GM19240 (cell line): ENCODE data around the gene COL20A1.
"Not testable (repeated sequence)": the region's sequence is repeated elsewhere in the genome, so short reads cannot be mapped to it uniquely, and the experiment has no call there.

ENCODE experiments used
- DNase-seq: peaks from one replicate; pipeline ENCODE4 v3.0.0; 2011; ENCODE audit warnings: low spot score; ENCODE audit not compliant: insufficient read length

The COL20A1 gene

DNA sequence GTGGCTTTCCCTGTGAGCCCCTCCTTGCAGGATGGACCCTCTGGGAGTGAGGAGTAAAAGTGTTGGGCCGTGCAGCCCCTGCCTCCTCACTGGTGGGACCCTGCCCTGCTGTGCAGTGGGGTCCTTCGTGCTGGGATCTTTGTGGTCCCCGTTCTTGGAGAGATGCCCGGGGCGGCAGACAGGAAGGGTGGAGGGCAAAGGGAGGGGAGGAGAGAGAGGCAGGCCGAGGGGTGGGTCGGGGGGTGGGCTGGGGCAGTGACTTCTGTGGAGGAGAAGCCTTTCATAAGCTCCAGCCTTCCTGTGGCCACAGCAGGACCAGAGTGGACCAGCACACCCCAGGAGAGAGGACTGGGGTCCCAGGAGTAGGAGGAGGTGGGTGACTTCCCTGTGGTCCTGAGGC lies at the start of gene COL20A1:
COL20A1 (plus strand) TSS at position 283 of the 400 bp plus-strand sequence. CDS start 1,922 bp downstream, outside the sequence.
- no peak for DNase-seq

DNA sequence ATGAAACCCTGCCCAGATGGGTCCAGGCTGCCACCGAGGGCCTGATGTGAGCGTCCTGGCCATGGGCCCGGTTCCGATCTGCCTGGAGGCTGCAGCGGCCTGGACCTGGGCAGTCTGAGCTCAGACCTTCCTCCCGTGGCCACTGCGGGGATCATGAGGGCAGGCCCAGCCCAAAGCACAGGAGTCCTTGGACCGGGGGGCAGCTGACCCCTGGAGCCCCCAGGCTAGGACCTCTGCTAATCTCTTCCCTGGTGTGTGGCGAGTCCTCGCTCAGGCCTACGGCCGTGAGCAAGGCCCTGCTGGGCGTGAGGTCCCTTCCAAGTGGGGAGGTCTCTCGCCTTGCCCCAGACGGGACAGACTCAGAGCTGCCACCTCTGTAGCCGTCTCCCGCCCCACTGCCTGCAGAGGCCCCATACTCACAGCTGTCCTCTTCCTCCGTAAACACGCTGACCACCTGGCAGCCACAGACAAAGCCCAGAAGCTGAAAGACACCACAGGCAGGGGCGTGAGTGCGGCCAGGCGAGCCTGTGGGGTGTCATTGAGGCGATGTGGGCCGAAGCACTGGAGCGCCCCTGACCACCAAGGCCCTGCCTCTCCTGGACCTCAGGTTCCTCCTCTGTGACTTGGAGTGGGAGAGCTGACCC lies 49.3 kb upstream of the COL20A1 start:
- DNase-seq: no peak

DNA sequence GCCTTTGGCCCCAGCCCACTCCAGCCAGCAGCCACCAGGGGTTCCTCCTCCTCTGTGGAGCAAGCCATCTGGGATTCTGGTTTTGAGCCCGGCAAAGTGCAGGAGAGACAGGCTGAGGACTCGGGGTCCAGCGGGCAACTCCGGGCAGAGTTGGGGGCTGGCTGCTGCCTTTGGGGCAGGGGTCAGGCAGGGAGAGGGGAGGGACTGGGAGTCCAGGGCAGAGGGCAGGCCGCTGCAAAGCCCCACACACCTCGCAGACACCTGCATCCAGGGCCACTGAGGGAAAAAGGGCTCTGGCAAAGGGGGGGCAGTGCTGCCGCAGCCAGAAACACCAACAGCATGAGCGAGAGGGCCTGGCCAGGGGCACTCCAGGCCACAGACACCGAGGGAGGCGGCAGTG lies 48.5 kb upstream of the COL20A1 start:
- no peak for DNase-seq

DNA sequence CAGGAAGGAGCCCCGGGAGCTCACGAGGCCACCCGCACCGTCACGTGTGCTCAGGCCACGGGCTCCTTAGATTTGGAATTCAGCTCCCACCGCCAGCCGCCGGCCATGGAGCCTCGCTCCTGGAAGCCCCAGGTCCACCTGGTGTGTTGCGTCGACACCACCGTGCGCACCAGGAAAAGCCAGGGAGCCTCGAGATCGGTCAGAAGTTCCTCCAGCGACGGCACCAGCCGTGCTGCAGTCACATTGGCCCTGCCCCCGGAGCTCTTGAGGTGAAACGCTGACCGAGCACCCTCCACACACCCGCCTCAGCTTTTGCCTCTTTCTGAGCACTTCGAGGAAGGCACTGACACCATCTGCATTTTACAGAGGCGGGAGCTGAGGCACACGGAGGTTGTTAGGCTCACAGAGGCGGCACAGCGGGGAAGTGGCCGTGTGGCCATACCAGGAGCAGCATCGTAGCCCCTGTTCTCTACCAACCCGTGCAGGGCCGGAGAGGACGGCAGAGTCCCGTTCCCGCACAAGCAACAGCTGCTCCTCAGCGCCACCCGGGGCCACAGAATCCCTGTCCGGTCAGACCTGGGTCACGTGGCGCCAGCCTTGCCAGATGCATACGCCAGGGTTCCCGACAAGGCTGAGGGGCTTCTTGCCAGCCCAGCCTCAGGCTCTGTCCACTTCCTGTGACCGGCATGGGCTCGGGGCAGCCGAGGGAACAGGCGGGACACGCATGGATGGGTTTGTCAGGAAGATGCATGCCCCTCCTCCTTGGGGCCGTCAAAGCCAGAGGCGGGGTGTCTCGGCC lies 46.3 kb upstream of the COL20A1 start:
- DNase-seq: no peak

DNA sequence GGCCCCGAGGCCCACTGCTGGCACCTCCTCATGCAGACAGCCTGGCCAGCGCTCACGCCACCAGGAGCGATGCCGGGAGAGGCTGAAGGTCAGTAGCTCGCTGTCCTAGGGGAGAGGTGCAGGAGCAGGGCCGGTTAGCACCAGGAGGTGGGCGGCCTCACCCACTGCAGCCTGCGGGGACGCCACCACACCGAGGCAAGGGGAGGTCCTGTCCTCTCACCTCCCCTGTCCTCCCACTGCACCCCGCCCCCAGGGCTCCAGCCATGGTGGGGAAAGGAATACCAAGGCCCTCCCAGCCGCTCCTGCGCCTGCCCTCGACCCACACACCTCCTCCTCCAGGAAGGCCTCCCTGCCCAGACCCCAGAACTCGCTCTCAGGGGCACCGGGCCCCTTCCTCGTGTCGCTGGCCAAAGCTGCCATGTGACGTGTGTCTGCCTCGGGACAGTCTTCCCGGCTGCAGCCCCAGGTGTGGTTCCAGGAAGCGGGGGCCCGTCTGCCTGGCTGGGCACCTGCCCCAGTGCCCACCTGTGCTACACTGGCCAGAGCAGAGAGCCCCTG lies 45.2 kb upstream of the COL20A1 start:
- no peak for DNase-seq

DNA sequence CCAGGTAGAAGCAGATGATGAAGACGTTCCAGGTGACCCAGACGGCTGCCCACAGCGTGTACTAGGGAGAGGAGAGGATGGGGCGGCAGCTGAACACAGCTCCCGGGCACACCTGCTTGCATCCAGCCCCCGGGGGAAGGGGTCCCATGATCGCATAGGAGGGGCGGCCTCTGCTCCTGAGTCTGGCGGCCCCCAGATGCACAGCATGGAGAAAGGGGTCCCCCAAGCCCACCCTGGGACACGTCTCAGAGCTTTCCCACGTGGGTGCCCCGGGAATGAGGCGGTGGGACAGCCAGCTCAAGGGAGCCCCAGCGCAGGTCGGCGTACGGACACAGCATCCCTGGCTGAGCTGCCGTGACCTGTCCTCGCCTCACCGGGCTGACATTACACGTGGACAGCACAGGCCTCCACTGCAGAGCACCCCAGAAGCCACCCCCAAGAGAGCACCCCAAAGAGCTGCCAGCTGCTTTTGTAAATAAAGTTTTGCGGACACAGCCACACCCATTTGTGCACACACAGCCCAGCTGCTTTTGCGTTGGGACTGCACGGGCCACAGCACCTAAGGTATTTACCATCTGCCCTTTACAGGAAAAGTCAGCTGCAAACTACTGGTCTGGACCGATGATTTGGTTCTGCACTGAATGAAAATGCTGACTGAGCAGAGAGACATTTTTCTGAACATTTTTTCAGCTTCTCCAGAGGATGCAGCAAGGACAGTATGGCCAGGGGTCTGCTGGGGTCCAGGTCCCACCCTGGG lies 44.0 kb upstream of the COL20A1 start:
- no peak for DNase-seq

DNA sequence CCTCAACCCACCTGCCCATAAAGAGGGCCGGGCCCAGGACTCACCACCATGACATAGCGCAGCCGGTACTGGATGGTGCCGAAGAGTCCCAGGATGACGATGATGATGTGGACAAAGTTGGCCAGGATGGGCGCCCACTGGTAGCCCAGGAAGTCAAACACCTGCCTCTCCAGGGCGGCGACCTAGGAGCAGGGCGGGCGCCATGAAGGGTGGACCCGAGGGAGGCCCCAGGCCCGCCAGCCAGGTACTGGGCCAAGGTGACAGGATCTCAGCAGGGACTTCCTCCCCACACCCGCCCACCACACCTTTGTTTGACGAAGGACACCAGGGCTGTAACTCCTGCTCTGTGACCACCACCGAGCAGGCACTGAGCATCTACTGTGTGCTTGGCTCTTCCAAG lies 43.1 kb upstream of the COL20A1 start:
- no peak for DNase-seq

DNA sequence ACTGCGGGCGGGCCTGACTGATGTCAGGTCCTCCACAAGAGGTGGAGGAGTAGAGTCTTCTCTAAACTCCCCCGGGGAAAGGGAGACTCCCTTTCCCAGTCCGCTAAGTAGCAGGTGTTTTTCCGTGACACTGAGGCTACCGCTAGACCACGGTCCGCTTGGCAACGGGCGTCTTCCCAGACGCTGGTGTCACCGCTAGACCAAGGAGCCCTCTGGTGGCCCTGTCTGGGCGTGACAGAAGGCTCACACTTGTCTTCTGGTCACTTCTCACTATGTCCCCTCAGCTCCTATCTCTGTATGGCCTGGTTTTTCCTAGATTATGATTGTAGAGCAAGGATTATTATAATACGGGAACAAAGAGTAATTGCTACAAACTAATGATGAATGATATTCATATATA lies 41.6 kb upstream of the COL20A1 start:
- not testable (repeated sequence) for DNase-seq

DNA sequence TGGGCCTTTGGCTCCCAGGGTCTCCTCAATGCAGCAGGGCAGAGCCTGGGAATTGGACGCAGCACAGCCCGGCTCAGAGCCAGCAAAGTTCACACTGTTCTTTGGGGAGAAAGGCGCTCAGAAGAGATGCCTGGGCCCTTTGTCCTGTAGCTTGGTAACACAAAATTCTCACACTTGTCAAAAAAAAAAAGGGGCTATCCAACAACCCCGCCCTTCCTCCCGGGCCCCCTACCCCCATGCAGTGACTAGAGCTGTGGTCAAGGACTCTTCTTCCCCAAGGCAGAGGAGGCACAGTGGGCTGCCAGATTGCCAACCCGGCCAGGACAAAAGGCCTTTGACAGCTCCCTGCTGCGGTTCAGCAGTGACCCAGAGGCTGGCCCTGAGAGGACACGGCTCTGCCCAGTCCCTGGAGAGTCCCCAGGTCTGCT lies 40.7 kb upstream of the COL20A1 start:
- DNase-seq: no peak

DNA sequence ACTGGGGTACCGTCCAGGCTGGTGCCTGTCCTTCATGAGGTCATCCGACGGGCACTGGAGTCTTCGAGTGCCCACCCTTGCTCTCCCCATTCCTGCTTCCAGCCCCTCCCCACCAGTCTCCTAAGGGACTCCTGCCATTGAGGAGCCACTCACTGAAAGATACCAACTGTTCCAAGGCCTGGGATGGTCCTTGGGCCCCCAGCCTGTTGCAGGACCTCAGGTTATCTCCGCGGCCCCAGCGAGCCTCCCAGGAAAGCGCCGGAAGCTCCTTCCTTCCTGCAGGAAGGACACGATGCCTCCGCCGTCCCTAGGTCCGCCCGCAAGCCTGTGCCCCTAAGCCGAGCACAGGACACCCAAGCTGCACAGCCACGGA lies 39.9 kb upstream of the COL20A1 start:
- DNase-seq: no peak

DNA sequence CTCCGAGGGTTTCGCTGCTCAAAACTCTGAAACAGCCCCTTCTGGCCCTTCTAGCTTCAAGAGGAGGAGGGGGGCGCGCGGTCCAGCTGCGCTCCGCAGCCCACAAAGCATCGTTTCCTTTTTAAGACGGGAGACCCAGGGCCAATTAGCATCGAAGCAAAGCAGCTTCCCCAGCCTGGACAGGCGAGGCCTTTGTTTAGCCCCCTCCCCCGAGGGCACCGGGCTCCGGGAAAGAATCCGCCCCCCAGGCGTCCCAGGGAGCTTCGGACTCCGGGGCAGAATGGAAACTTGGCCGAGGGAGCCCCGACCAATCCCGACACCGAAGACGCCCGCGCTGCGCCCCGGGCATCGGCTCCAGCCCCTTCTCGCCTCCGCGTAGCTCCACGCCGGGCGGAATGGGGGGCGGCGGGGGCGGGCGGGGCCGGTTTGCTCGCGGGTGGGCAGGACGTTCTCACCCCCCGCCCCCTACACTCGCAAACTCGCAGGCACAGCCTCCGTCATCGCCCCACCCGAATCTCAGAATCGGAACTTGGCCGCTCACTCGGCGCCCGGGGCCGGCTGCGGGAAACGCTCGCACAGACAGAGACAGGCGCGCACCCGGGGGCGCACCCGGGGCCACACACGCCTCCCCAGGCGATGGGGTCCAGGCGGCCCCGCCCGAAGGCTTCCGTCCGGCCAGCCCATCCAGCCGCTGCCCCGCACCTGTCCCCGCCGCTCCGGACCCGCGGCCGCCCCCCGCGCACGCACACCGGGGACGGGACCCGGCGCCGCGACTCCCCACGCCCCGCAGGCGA lies 39.4 kb upstream of the COL20A1 start:
- DNase-seq: no peak

DNA sequence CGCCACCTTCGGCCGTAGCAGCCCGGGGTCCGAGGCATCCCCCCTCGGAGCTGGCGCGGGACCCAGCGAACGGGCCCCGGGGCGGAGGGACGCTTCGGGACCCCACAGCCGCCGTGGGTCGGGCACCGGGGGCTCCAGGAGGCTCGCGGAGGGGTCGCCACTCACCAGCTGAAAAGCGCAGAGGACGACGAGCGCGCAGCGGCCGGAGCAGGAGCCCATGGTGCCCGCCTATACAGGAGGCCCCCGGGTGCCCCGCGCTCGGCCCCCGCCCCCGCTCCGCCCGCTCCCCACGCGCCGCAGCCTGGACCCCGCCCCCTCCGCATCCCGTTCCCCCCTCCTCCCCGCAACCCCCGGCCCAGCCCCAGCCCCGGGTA lies 38.8 kb upstream of the COL20A1 start, which contains the start of gene NKAIN4:
NKAIN4 (minus strand) TSS at position 232 of the 374 bp plus-strand sequence; CDS start at position 219, 13 bp downstream.
- DNase-seq: no peak

DNA sequence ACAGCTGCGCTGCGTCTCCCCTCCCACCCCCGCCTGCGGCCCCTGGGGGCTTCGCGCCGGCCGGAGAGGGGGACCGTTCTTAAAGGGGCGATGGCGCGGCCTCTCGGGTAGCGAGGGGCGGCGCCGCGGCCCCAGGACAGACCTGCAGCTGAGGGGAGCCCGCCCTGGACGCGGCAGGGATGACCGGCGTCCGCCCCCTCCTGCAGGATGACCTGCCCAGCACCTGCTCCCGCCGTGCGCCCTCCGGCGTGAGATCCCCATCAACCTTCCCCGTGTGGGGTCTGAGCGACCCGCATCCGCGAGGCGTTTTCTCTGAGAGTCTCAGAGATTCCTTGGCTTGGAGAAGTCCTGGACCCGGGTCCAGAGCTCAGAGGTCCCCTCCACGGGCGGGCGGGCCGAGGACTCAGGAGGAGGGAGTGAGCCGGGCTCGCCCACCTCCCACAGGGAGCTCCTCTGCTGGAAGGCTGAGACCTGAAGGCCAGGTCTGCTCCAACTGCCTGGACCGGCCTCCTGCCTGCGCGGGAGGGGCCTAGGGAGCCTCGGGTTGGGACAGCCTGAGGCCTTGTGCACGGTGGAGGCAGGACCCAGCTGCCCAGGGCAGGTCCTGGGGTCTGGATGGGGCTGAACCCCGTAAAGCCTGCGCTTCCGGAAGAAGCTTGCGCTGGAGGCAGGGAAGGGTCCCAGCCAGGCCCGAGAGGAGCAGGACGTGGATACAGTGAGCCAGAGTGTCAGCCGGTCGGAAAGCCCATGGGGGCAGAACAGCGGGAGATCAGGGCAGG lies 38.2 kb upstream of the COL20A1 start:
- no peak for DNase-seq

DNA sequence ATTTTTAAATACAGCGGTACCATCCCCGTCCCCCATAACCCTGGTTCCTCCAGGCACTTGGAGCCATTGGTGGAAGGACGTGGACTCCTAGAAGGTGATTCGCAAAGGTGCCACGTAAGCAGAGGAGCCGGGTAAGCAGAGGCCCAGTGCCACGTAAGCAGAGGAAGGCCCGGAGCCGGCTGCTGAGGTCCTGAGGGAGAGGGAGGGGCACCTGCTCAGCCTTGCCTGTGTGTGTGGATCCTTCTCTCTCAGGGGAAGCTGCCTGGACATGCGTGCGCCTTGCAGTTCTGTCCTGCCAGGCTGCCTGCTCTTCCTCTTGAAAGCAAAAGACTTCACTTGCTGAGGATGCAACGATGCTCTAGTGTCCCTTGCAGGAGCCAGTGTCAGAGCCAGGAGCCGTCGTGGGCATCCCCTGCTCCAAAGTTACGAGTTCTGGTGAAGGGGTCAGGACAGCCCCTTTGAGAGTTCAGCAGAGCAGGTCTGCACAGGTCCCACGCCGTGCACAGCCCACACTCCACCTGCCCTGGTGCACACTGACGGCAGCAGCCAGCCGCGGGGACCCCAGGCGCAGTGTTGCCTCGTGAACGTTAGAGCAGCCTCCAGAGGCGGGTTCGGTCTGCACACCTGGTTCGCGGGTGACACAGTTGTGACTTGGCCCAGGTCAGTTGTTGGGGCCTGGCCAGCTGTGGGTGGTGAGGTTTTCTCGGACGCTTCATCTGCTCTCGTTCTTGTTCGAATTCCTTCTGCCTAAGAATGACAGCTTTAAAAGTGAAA lies 36.9 kb upstream of the COL20A1 start:
- no peak for DNase-seq

DNA sequence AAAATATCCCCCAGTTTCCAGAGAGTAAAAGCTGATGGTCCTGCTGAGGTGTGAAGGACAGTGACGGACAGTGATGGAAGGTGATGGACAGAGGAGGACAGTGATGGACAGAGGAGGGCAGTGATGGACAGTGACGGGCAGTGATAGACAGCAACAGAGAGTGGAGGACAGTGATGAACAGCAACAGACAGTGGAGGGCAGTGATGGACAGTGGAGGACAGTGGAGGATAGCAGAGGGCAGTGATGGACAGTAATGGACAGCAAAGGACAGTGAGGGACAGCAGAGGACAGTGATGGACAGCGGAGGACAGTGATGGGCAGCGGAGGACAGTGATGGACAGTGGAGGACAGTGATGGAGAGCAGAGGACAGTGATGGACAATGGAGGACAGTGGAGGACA lies 36.0 kb upstream of the COL20A1 start:
- no peak for DNase-seq

DNA sequence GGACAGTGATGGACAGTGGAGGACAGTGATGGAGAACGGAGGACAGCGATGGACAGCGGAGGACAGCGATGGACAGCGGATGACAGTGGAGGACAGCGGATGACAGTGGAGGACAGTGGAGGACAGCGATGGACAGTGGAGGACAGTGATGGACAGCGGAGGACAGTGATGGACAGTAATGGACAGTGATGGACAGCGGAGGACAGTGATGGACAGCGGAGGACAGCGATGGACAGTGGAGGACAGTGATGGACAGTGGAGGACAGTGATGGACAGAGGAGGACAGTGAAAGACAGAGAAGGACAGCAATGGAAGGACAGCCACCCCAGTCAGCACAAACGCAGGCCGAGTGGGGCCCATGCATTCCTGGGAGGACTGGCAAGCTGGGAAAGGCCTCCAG lies 35.4 kb upstream of the COL20A1 start:
- no peak for DNase-seq

DNA sequence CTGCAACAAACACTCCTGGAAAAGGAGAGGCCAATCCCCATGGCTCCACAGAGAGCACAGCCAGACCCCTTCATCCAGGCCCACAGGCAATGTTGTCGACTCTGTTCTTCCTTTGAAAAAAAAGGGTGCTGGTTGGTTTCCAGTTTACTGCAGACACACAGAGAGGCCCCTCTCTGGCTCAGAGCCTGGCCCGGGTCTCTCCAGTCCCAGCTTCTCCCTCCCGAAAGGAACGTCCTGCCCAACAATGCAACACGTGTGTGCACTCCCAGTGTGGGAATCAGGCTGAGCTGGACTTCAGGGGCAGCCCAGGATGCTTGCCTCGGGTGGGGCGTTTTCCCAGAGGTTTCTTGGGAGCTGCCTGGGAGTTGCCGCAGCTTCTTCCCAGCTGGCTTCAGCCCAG lies 34.2 kb upstream of the COL20A1 start:
- no peak for DNase-seq

DNA sequence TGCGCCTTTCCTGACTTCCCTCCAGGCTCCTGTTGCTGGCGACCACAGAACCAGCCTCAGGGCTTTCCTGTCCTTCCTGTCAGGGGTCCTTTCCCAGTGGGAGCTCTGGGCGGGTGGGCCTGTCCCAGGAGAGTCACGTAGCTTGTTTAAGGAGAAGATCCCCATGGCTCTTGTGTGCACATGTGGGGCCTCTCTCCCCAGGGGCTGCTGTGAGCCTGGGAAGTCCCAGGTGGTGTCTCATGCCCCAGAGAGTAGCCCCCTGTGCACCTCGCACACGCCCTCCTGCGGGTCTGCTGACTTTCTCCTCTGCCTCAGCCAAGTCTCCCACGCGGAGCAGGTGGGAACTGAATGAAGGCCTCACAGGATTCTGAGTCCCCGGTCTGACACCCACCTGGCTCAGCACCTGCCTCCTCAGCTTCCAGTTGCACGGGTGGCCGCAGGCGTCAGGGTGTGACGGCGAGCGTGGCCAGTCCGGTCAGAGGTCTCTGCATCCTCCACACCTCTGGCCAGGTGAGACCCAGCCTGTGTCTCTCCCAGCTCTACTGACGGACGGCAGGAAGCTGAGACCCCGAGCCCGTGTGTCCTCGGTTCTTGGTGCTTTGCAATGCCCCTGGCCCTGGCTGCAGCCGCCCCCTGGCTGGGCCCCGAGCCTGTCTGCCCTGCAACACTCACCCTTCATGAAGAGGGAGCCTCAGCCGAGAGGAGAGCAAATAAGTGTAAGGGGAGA lies 33.1 kb upstream of the COL20A1 start:
- no peak for DNase-seq

DNA sequence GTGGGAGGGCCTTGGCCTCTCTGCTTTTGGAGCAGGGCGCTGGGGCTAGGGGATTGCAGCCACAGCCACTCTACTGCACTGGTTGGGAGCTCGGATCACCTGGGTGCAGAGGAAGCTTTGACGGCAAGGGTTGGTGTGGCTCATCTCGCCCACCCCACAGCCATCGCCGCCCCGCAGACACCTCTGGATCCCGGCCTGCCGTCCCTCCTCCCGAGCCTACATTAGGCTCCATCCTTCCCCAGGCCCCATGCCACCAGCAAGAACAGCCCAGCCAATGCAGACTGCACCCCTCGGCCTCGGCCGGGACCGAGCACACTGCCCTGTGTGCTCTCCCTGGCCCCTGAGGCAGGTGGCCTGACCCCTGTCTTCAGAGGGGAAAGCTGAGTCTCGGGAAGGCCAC lies 32.5 kb upstream of the COL20A1 start:
- no peak for DNase-seq
